ES-I3 (cell line): Measurements from ENCODE around the gene HSP90AB1.

Experiments used
- H3K36me3 ChIP-seq: 2 replicates; pipeline ENCODE4 v1.6.1; 2013; ENCODE audit warnings: mild to moderate bottlenecking, low read length, control low read depth, moderate library complexity; ENCODE audit not compliant: insufficient read depth
- H3K4me1 ChIP-seq: 2 replicates; pipeline ENCODE4 v1.6.1; 2013; ENCODE audit warnings: mild to moderate bottlenecking, control low read depth, low read length; ENCODE audit not compliant: insufficient read depth
- H3K9ac ChIP-seq: 2 replicates; pipeline ENCODE4 v1.6.1; 2013; ENCODE audit warnings: low read depth, mild to moderate bottlenecking, low read length, moderate library complexity
- H3K9me3 ChIP-seq: 2 replicates; pipeline ENCODE4 v1.6.1; 2013; ENCODE audit warnings: mild to moderate bottlenecking, low read length, moderate library complexity; ENCODE audit not compliant: control insufficient read depth, insufficient read depth

The HSP90AB1 gene

GRCh38 chr6:44298864-44299263 is 52.0 kb downstream of the HSP90AB1 start:
- Histone ChIP-seq H3K4me1 (peaks cover 4% of the 10 kb centered on the region; the same call in 1 of the 2 replicates), H3K9ac (no peak overlapping the region), H3K9me3 (no peaks in the 10 kb centered on the region), H3K36me3 (peaks cover 5% of the 10 kb centered on the region)

GRCh38 chr6:44300292-44300823 is 53.5 kb downstream of the HSP90AB1 start:
- peaks cover 13% of the 10 kb centered on the region for H3K36me3 ChIP-seq
- H3K4me1 ChIP-seq, result peaks cover 4% of the 10 kb centered on the region; the same call in 1 of the 2 replicates
- H3K9me3 ChIP-seq, result no peaks in the 10 kb centered on the region
- H3K9ac ChIP-seq, result no peak overlapping the region

GRCh38 chr6:44301106-44301505 is 54.2 kb downstream of the HSP90AB1 start:
- peaks cover 16% of the 10 kb centered on the region for H3K36me3 ChIP-seq
- H3K9me3 ChIP-seq, result no peaks in the 10 kb centered on the region
- peaks cover 4% of the 10 kb centered on the region; the same call in 1 of the 2 replicates for H3K4me1 ChIP-seq
- H3K9ac ChIP-seq, result no peak overlapping the region

- Histone ChIP-seq H3K9me3 (no peaks in the 10 kb centered on the region), H3K4me1 (no peaks in the 10 kb centered on the region; the same call in 1 of the 2 replicates), H3K9ac (no peak overlapping the region), H3K36me3 (peaks cover 21% of the 10 kb centered on the region)
These were observed 55.1 kb downstream of the HSP90AB1 start for GRCh38 chr6:44301782-44302564.

GRCh38 chr6:44302856-44303255 is 56.0 kb downstream of the HSP90AB1 start:
- Histone ChIP-seq H3K4me1 (no peaks in the 10 kb centered on the region; the same call in 1 of the 2 replicates), H3K9me3 (no peaks in the 10 kb centered on the region), H3K36me3 (peaks cover 21% of the 10 kb centered on the region), H3K9ac (no peak overlapping the region)
